ENCODE data around the gene FKBP11.
"Not testable (repeated sequence)": the region's sequence is repeated elsewhere in the genome, so short reads cannot be mapped to it uniquely, and the experiment has no call there.

FKBP11 gene

GRCh38 chr12:48954841-48955501 is 29.7 kb upstream of the FKBP11 start:
- no peak for DNase-seq (ENCODE audit: low spot score)

GRCh38 chr12:48954061-48954460 is 28.8 kb upstream of the FKBP11 start:
- DNase-seq (ENCODE audit: low spot score): no peak

- DNase-seq (ENCODE audit: low spot score): no peak
Observed at GRCh38 chr12:48952691-48953090, 27.4 kb upstream of the FKBP11 start.

- DNase-seq (ENCODE audit: low spot score): no peak
Observed at GRCh38 chr12:48947727-48948126, 22.4 kb upstream of the FKBP11 start.

DNA sequence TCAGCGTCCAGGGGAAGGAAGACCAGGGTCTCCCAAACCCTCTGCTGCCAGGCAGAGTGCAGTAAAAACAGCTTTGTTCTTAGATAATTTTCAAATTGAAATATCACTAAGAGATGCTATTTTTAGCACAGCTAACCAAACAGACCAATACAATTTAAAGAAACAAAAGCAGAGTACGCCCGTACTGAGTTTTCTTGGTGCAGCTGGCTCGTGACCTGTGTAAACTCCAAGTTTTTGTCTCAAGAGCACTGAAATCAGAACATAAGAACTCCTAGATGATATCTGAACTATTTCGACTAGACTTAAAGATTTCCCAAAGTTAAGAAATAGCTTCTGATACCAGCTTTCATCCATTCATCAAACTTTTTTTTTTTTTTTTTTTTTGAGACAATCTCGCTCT is 21.7 kb upstream of the FKBP11 start:
- no peak for DNase-seq (ENCODE audit: low spot score)

DNA sequence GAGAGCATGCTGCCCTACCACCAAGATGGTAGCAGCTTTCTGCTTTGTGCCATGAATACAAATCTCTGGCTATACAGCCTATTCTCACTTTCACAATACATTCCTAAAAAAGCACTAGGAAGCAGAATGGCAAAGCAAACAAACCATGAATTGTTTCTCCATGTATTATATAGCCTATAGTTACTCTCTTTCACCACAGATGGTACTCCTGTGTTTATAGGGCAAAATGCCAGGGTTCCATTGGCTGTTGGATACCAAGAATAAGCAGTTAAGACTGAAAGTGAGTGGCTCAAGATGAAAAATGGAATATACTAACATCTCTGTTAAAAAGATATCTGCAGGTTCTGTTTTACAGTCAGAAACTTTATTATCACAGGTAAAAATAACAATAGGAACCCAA is 20.9 kb upstream of the FKBP11 start:
- no peak for DNase-seq (ENCODE audit: low spot score)

- DNase-seq (ENCODE audit: low spot score): no peak
Observed at GRCh38 chr12:48943221-48943620, 17.9 kb upstream of the FKBP11 start.

GRCh38 chr12:48940181-48940580 is 14.9 kb upstream of the FKBP11 start:
- DNase-seq (ENCODE audit: low spot score): no peak

DNA sequence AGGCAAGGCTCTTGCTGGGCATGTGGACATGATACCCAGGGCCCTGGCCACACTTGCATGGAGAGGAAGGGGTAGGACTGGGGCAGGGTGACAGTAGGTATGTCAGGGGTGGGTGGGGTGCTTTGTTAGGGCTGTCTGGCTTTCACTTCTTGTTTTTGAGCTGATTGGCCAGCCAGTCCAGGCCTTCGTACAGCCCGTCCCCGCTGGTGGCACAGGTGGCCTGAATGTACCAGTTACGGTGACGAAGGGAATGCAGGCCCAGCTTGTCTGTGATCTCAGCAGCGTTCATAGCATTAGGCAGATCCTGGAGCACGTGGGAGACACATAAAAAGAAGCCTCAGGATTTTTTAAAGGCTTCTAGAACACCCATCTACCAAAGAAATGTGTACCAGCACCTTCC is 13.5 kb upstream of the FKBP11 start:
- no peak for DNase-seq (ENCODE audit: low spot score)

DNA sequence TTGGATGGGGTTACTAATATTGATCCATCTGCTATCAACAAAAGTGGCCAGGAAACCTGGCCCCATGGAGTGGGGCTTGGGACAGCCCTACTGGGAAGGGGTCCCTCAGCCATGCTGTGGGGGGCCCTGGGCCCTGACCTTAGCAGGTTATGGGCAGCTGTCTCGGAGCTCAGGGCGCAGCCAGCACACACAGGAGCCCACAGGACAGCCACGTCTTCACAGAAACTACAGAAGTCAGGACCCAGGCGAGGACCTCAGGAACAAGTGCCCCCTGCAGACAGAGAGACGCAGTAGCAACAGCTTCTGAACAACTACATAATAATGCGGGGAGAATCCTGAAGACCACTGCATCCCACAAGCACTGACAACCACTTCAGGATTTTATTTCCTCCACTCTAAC is 11.9 kb upstream of the FKBP11 start:
- no peak for DNase-seq (ENCODE audit: low spot score)

GRCh38 chr12:48936379-48936979 is 11.2 kb upstream of the FKBP11 start:
- DNase-seq (ENCODE audit: low spot score): peak; percentile 85

DNA sequence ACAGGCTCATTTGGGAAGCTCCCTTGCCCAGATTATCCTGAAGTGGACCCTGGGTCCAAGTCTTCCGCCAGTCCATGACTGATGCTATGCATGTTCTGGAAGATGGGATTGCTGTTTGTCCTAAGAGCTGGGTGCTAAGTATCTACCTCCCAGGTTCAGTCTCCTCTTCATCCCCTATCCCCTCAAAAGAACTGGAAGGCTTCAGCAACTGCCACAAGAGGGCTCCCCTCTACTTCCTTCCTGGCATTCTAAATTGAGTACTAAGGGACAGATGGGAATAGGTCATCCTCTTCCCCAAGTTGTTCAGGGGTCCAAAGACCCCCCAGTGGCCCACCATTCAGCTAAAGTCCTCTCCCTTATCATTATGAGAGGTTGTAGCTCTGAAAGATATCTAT is 9.0 kb upstream of the FKBP11 start:
- DNase-seq (ENCODE audit: low spot score): no peak

DNA sequence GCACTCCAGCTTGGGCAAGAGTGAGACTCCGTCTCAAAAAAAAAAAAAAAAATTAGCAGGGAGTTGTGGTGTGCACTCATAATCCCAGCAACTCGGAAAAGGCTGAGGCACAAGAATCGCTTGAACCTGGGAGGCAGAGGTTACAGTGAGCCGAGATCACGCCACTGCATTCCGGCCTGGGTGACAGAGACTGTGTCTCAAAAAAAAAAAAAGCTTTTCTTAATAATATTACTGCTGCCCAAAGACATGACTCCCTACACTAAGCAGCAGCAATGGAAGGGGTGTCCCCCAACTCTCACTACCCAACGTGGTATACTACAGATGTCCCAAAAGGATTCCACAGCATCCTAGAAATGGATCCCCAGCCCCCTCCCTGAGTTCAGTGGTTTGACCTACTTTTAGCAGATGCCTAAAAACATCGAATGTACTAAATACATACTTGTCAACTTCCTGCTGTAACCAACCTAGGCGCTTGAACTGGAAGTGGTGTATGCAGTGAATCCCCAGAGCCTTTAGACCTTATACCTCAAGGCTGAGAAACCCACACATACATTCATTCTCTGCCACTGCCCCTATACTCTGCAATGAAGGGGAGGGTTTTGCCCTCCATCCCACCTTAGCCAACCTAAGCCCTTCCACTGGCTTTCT is 8.5 kb upstream of the FKBP11 start:
- no peak for DNase-seq (ENCODE audit: low spot score)

GRCh38 chr12:48932878-48933277 is 7.6 kb upstream of the FKBP11 start:
- DNase-seq (ENCODE audit: low spot score): no peak

DNA sequence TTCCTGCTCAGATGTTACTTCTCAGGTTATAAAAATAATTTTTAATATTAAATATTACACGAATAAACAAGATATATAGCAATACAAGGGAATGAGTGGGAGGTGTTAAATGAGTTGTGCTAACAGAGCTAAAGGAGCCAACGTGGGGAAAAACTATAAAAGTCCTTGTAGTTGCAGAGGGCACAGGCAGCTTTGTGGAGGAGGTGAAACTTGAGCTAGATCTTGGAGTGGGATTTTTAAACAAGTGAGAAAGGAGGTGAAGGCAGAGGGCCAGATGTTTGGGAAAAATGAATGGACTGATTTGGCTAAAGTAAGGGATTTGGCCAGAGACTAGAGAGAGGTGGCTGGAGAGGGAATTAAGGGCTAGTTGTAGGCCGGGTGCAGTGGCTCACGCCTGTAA is 5.2 kb upstream of the FKBP11 start:
- no peak for DNase-seq (ENCODE audit: low spot score)

DNA sequence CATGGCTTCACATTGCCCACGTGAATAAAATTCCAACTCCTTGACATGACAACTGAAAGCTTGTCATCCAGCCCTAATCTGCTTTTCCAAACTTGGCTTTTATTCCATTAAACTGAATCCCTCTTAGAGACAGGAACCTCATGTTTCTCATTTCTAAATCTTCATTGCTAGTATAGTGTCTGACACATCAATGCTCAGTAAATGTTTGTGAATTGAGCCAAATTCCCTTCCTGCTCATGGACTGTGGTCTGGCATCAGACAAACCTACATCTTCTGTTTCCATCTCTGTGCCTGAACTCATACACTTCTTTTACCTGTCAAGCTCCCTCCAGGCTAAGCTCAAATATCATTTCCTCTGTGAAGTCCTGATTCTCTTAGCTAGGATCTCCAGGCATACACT is 4.3 kb upstream of the FKBP11 start:
- no peak for DNase-seq (ENCODE audit: low spot score)

DNA sequence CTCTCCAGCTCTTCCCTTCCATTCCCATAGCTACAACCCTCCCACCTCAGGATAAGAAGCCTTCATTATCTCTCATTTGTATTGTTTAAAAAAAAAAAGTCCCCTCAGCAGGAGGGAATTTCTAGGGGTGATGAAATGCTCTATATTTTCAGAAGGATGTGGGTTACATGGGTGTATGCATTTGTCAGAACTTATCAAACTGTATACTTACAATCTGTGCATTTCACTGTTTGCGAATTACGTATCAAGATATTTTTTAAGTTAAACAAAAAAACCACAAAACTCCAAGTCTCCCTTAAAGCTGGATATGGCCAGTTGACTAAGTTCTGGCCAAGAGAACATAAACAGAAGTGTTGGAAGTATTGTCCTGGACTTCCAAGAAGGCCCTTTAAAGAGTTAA is 2.0 kb upstream of the FKBP11 start:
- DNase-seq (ENCODE audit: low spot score): no peak

DNA sequence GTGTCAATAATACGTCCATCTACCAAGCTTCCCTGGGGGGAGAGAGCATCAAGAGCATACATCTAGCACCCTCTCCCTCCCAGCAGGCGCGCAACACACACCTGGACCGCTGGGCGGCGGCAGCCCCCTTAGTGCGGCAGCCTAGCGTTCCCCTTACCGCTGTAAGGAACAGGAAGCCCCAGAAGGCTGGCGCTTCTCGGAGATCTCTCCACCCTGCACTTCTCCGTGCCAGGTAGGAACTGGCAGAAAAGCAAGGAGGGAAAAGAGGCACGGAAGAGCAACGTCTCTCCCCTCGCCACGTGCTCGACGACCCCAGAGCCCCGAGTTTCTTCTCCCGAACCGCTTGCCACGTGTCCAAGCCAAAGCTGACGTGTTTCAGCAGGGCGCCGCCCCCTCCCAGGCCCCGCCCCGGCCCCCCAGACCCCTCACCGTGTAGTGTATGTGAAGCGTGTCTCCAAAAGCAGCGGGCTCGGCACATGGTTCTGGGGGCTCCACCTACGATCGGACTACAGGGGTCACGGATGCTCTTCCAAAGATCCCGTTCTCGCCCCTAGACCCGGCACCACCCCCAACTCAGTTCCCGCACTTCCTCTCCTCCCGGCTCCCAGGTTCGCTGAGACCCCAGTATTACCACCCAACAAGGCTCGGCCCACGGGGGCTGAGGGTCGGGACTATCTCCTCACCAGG is 532 bp downstream of the FKBP11 start:
- peak; percentile 79 for DNase-seq (ENCODE audit: low spot score)

DNA sequence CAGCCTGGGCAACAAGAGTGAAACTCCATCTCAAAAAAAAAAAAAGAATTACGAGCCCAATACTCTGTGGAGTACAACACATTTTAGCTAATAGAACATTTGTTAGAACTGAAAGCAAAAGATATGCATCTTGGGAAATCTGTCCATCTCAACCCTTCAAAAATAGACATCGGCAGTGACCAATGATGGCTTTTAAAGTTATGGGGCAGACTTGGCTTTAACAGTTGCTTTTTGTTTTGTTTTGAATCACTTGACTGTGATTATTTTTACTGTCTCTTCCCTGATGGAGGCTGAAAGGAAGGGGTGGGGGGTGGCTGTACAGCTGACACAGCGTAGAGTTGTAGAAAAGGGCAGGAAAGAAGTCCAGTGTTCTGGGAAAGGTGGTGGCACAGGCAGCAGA is 2.2 kb downstream of the FKBP11 start:
- no peak for DNase-seq (ENCODE audit: low spot score)

DNA sequence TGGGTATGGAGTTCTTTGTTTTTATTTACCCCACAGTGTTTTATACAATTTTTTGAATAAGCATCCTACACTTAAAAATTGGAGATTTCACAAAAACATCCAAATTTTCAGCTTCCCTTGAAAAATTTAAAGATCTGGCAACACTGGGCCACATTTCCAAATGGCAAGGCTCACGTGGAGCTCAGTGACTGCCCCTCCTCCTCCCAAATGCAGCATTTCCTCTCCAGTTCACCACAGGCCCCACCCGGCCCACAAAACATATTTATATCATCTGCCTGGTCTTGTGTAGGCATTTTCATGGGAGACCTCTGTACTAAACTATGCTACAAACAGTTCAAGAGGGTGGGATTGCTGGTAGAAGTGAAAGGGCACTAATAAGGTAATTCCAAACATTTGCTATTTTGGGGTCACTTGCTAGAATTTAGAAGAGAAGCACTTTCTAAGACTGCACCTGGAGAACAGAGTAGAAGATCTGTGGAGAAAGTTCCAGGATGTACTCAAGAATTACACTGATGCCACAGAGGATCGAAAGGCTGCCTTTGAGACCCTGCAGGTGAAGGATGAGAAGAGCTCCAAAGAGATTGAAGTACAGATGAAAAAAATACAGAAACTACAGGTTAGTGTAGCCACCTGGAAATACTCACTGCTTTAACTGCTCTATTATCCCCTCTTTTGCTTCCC is 7.3 kb downstream of the FKBP11 start:
- no peak for DNase-seq (ENCODE audit: low spot score)

DNA sequence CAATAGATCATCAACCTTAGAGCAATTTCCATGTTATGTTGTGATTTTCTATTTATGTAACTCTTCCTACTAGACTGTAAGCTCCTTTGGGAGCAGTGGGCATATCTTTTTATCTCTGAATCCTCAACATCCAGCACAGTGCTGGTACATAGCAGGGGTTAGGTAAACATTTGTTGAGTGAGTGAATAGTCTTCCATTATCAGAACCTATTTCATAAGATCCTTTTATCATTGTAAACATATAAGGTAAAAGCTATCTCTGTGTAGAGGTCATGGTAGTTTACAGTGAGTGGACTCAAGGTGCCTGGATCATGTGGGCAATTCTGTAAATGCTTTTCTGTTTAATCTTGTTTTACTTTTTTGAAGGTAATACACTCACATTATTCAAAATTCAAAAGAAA is 15.1 kb downstream of the FKBP11 start:
- DNase-seq (ENCODE audit: low spot score): peak; percentile 64

GRCh38 chr12:48909698-48910097 is 15.6 kb downstream of the FKBP11 start:
- not testable (repeated sequence) for DNase-seq (ENCODE audit: low spot score)

DNA sequence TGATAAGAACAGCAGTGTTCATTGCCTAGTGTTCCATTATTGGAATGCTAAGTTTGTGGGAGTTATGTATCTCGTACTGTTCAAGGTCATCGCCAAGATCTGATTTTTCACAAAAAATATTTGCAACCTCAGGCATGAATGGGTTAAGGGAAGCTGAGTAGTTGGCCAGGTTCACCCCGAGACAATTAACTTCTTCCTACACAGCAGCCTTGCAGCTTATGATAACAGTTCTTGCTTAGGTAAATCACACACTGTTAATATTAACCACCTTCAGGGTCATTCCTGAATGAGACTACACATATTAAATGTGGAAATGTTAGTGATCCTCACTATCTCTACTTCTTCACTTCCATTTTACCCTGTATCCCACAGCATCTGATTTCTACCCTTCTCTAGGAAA is 18.0 kb downstream of the FKBP11 start:
- DNase-seq (ENCODE audit: low spot score): no peak

Measured in HuH-7 (cell line).